Hepatocyte (in vitro differentiated cells): Measurements from ENCODE around the gene TAPT1. TPM values are rescaled to one million over a fixed set of nuclear protein-coding genes. Genes with fewer than 3 reads are reported as not detected.

Experiments
- DNase-seq: peaks from one replicate; pipeline ENCODE4 v3.0.0-alpha.2; 2016; ENCODE audit warnings: low spot score
- H2AFZ ChIP-seq: fragments of 200-600 bp; sonication (generic); 2 replicates; pipeline ENCODE4 v1.6.0; 2016; ENCODE audit warnings: antibody characterized with exemption, mild to moderate bottlenecking
- H3K27ac ChIP-seq: fragments of 200-600 bp; sonication (generic); 2 replicates; pipeline ENCODE4 v1.5.1; 2016; ENCODE audit warnings: mild to moderate bottlenecking
- H3K27me3 ChIP-seq: fragments of 200-600 bp; sonication (generic); 2 replicates; pipeline ENCODE4 v1.6.1; 2016
- H3K36me3 ChIP-seq: fragments of 200-600 bp; sonication (generic); replicated peaks from 2 replicates; pipeline ENCODE4 v1.5.1; 2016; ENCODE audit warnings: low read depth; ENCODE audit not compliant: insufficient read depth
- H3K4me1 ChIP-seq: fragments of 200-600 bp; sonication (generic); 2 replicates; pipeline ENCODE4 v1.5.1; 2016; ENCODE audit warnings: mild to moderate bottlenecking, moderate library complexity; ENCODE audit not compliant: insufficient read depth
- H3K4me2 ChIP-seq: fragments of 200-600 bp; sonication (generic); 2 replicates; pipeline ENCODE4 v1.6.0; 2016
- H3K4me3 ChIP-seq: fragments of 200-600 bp; sonication (generic); 2 replicates; pipeline ENCODE4 v1.5.1; 2016; ENCODE audit warnings: mild to moderate bottlenecking
- H3K79me2 ChIP-seq: fragments of 200-600 bp; sonication (generic); 2 replicates; pipeline ENCODE4 v1.6.0; 2017; ENCODE audit warnings: mild to moderate bottlenecking
- H3K9me2 ChIP-seq: fragments of 200-600 bp; sonication (generic); replicated peaks from 2 replicates; pipeline ENCODE4 v1.6.0; 2017; ENCODE audit warnings: mild to moderate bottlenecking; ENCODE audit not compliant: insufficient read depth
- H3K9me3 ChIP-seq: fragments of 200-600 bp; sonication (generic); 2 replicates; pipeline ENCODE4 v1.5.1; 2016; ENCODE audit warnings: low read depth, mild to moderate bottlenecking
- H4K20me1 ChIP-seq: fragments of 200-600 bp; sonication (generic); 2 replicates; pipeline ENCODE4 v1.6.0; 2016; ENCODE audit warnings: mild to moderate bottlenecking; ENCODE audit not compliant: insufficient read depth, poor library complexity, severe bottlenecking
- CTCF ChIP-seq: fragments of 200-600 bp; sonication (generic); IDR thresholded peaks from 2 replicates; pipeline ENCODE4 v1.5.1; 2016; ENCODE audit warnings: antibody characterized with exemption, mild to moderate bottlenecking; ENCODE audit not compliant: poor library complexity
- EZH2 ChIP-seq: fragments of 200-600 bp; sonication (generic); IDR thresholded peaks from 2 replicates; pipeline ENCODE4 v1.6.1; 2016; ENCODE audit warnings: antibody characterized with exemption, mild to moderate bottlenecking, borderline replicate concordance
- EZH2phosphoT487 ChIP-seq: fragments of 200-600 bp; sonication (generic); IDR thresholded peaks from one replicate; pipeline ENCODE4 v1.6.1; 2018; ENCODE audit warnings: antibody characterized with exemption, mild to moderate bottlenecking, low read depth, moderate library complexity; ENCODE audit not compliant: unreplicated experiment, severe bottlenecking
- WGBS: methylation state at CpG from one replicate; pipeline ENCODE4 v1.1.6; 2016; ENCODE audit warnings: low lambda C conversion rate; ENCODE audit errors: missing lambda C conversion rate; 5-methylcytosine and 5-hydroxymethylcytosine counted together
- polyA plus RNA-seq: library from polyadenylated mRNA; unstranded; fragments of >200 nt; fragmentation: Nextera tagmentation; extraction: Ambion mirVana; gene quantifications from 2 replicates; pipeline ENCODE4 v1.2.1, GENCODE V29; 2016
- total RNA-seq: library from RNA; depleted of rRNA; stranded (reverse); fragments of >200 nt; gene quantifications from 2 replicates; pipeline ENCODE4 v1.2.3, GENCODE V29; 2014

TAPT1 gene
- total and polyA plus RNA-seq, 2 experiments from 2014 or later: 12.9 to 19.3 TPM

DNA sequence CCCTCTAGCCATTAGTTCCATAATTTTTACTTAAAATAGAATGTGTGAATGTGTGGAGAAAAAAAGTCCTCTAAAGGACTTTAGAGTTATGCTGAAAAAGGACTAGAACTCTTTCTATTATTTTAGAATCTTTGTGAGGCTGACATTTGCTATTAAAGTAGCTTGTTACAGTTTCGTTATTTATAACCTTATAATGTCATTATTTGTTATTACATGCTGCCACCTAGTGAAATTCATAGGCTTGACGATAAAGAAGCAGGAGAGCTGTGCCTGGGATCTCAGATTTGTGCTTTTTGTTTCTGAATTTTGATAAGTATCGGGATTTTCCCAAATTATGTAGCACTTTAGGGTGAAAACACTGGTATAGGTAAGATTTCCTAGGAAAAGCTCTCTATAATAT, 38.5 kb upstream of the TAPT1 start:
- Histone ChIP-seq H3K79me2 (no peaks in the 10 kb centered on the region), H3K27ac (no peak overlapping the region), H3K27me3 (no peaks in the 10 kb centered on the region), H3K4me3 (no peak overlapping the region), H3K4me1 (no peaks in the 10 kb centered on the region), H3K36me3 (no peaks in the 10 kb centered on the region), H3K9me2 (no peaks in the 10 kb centered on the region), H2AFZ (no peak overlapping the region), H4K20me1 (no peaks in the 10 kb centered on the region), H3K4me2 (no peak overlapping the region), H3K9me3 (no peaks in the 10 kb centered on the region)
- 39% methylated on average over 3 of the region's 3 CpGs for WGBS
- TF ChIP-seq EZH2phosphoT487 (no peak), CTCF (peak; percentile 72), EZH2 (no peak)
- DNase-seq: peak; percentile 51

DNA sequence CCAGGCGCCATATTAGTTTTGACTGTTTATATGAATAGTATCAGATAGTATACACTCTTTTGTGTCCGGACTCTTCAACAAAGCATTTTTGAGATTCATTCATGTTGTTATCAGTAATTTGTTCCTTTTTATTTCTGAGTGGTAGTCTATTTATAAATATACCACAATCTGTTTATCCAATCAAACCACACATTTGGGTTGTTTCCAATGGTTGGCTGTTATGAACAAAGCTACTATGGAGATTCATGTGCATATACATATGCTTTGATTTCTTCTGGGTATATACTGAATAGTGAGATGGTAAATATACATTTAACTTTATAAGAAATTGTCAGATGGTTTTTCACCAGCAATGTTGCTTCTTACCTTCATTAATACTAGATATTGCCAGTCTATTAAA, 36.8 kb upstream of the TAPT1 start:
- 89% methylated on average over 2 of the region's 2 CpGs for WGBS

DNA sequence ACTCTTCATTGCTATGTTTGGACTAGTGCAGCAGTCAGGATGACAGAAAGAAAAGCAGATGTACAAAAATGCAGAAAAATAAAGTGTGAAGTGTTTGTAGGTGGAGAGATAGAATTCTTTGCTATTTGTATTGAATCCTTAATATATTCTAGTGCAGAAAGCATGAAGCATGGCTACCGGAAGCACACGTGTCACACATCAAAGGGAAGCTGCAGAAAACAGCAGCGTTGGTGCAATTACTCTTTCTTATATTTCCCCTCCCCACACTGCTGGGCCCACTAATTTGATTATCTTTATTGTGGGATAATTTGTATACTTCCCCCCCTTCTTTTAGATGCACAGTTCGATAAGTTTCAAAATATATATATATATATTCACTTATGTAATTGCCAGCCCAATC, 35.9 kb upstream of the TAPT1 start:
- no peak overlapping the region for H3K4me2 ChIP-seq
- no peaks in the 10 kb centered on the region for H4K20me1 ChIP-seq
- H2AFZ ChIP-seq: no peak overlapping the region
- no peak overlapping the region for H3K4me3 ChIP-seq
- no peaks in the 10 kb centered on the region for H3K9me3 ChIP-seq
- TF ChIP-seq CTCF (no peak), EZH2 (no peak), EZH2phosphoT487 (no peak)
- no peaks in the 10 kb centered on the region for H3K36me3 ChIP-seq
- H3K4me1 ChIP-seq: no peaks in the 10 kb centered on the region
- 95% methylated on average over 4 of the region's 4 CpGs for WGBS
- no peaks in the 10 kb centered on the region for H3K79me2 ChIP-seq
- H3K27me3 ChIP-seq: no peaks in the 10 kb centered on the region
- DNase-seq: no peak
- H3K9me2 ChIP-seq: no peaks in the 10 kb centered on the region
- H3K27ac ChIP-seq: no peak overlapping the region

More for the DNA sequence above, 36.8 kb upstream of the TAPT1 start:
- no peak for DNase-seq
- Histone ChIP-seq H3K9me2 (no peaks in the 10 kb centered on the region), H3K36me3 (no peaks in the 10 kb centered on the region), H3K4me2 (no peak overlapping the region), H3K79me2 (no peaks in the 10 kb centered on the region), H3K27ac (no peak overlapping the region), H3K27me3 (no peaks in the 10 kb centered on the region), H3K4me3 (no peak overlapping the region), H2AFZ (no peak overlapping the region), H3K9me3 (no peaks in the 10 kb centered on the region), H3K4me1 (no peaks in the 10 kb centered on the region), H4K20me1 (no peaks in the 10 kb centered on the region)
- TF ChIP-seq CTCF: no peak
- no peak for TF ChIP-seq EZH2
- TF ChIP-seq EZH2phosphoT487: no peak

DNA sequence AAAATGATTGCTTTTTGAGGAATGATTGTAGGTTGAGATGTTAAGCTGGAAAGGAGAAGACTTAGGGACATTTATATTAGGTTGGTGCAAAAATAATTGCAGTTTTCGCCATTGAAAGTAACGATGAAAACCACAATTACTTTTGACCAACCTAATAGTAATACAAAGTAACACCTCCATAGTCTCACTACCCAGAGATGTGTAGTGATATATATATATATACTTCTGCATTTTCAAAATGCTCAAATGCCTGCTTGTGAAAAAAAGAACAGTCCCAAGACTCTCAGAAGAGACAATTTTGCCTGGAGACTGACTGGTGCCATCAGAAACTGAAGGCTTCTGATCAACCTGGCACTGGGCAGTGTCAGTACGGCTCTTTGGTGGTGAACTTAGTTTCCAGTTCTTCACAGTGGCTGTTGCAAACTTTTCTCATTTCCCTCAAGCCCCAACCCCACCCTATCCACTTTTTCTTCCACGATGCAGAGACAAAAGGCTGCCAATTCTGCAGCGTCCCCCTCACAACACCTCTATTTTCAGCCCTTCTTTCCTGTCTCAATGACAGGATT, 35.1 kb upstream of the TAPT1 start:
- Histone ChIP-seq H3K36me3 (no peaks in the 10 kb centered on the region), H3K9me2 (no peaks in the 10 kb centered on the region), H3K27me3 (no peaks in the 10 kb centered on the region), H3K27ac (no peak overlapping the region), H4K20me1 (no peaks in the 10 kb centered on the region), H3K4me3 (no peak overlapping the region), H3K79me2 (no peaks in the 10 kb centered on the region), H3K9me3 (no peaks in the 10 kb centered on the region), H2AFZ (no peak overlapping the region), H3K4me2 (no peak overlapping the region), H3K4me1 (no peaks in the 10 kb centered on the region)
- no peak for TF ChIP-seq EZH2phosphoT487
- no peak for TF ChIP-seq EZH2
- no peak for TF ChIP-seq CTCF
- 94% methylated on average over 5 of the region's 5 CpGs for WGBS
- no peak for DNase-seq
